Esophagus muscularis mucosa (tissue), 4 donors: ENCODE results near the gene PPP3CA.

Source experiments
- CTCF ChIP-seq, 3 experiments: fragments of 200-600 bp in 2 of 3; fragments of 450-650 bp in 1 of 3; sonication (generic) in 2 of 3; IDR thresholded peaks; one replicate each; pipeline ENCODE4 v1.5.1; 2017 to 2019; ENCODE audit warnings: antibody characterized with exemption in 3 of 3, mild to moderate bottlenecking in 2 of 3, moderate library complexity in 1 of 3
- EP300 ChIP-seq: sonication (generic); formaldehyde crosslinking; IDR thresholded peaks from one replicate; pipeline ENCODE4 v1.6.1; 2017; ENCODE audit warnings: antibody characterized with exemption
- POLR2AphosphoS5 ChIP-seq, 2 donors: sonication (generic); formaldehyde crosslinking; IDR thresholded peaks; one replicate each; pipeline ENCODE4 v1.6.1; 2017; ENCODE audit warnings: antibody characterized with exemption in 2 of 2

GRCh38 chr4:101127176-101127790, 220.0 kb downstream of the PPP3CA start:
- TF ChIP-seq EP300 (no peak), POLR2AphosphoS5 (IDR thresholded peaks at IDR 0.05) (no peak), CTCF (IDR thresholded peaks at IDR 0.05) (no peak)
